Subcutaneous adipose tissue (tissue), 4 donors: ENCODE data around the gene RHBDF2. TPM values are rescaled to one million over a fixed set of nuclear protein-coding genes. Genes with fewer than 3 reads are reported as not detected.

Source experiments
- total RNA-seq, 4 donors: library from RNA; depleted of rRNA; stranded (reverse); fragments of >200 nt; gene quantifications; one replicate each; pipeline ENCODE4 v1.1.0, GENCODE V29; 2016
- TF ChIP-seq, protein P1 (sequence below): fragments of 450-650 bp; IDR thresholded peaks from one replicate; pipeline ENCODE4 v1.5.1; 2016; ENCODE audit warnings: low read depth, mild to moderate bottlenecking, control low read depth, antibody characterized with exemption, moderate library complexity

Gene RHBDF2
- total RNA-seq, 4 donors from 2014 or later, result 23.2 to 68.0 (median 37.2) TPM

- TF ChIP-seq, protein P1, sequence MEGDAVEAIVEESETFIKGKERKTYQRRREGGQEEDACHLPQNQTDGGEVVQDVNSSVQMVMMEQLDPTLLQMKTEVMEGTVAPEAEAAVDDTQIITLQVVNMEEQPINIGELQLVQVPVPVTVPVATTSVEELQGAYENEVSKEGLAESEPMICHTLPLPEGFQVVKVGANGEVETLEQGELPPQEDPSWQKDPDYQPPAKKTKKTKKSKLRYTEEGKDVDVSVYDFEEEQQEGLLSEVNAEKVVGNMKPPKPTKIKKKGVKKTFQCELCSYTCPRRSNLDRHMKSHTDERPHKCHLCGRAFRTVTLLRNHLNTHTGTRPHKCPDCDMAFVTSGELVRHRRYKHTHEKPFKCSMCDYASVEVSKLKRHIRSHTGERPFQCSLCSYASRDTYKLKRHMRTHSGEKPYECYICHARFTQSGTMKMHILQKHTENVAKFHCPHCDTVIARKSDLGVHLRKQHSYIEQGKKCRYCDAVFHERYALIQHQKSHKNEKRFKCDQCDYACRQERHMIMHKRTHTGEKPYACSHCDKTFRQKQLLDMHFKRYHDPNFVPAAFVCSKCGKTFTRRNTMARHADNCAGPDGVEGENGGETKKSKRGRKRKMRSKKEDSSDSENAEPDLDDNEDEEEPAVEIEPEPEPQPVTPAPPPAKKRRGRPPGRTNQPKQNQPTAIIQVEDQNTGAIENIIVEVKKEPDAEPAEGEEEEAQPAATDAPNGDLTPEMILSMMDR, result no peak
These were observed 3.6 kb downstream of the RHBDF2 start for GRCh38 chr17:76497699-76497978.

GRCh38 chr17:76496464-76496863 is 4.8 kb downstream of the RHBDF2 start:
- TF ChIP-seq, protein P1, result no peak

GRCh38 chr17:76495663-76496400 is 5.4 kb downstream of the RHBDF2 start:
- TF ChIP-seq, protein P1, result no peak

GRCh38 chr17:76493505-76494167 is 7.6 kb downstream of the RHBDF2 start:
- TF ChIP-seq, protein P1, result no peak

DNA sequence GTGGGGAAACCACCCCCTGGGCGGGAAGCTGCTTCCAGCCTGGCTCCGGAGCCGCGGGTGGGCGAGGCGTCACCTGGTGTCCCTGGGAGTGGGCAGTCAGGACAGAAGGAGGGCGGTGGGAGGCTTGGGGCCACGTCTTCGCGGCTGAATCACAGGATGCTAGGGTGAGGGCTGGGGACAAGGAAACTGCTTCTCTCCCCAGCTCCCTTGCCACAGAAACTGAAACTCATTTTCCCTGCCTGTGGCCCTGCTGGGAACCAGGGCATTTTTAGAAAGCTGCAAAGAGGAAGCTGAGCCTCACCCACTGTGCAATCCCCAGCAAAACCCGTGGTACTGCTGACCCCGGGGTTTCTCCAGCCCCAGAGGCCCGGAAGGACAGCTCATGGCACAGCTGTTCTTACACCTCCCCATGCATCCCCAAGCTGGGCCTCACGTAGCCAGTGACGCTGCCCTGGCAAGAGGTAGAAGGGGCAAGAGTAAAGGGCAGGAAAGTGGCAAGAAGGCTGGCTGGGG is 8.2 kb downstream of the RHBDF2 start:
- TF ChIP-seq, protein P1, result no peak

- TF ChIP-seq, protein P1, result no peak
These were observed 8.9 kb downstream of the RHBDF2 start for GRCh38 chr17:76492123-76492988.
